ENCODE results near the gene CAPN10. TPM values are rescaled to one million over a fixed set of nuclear protein-coding genes. Genes with fewer than 3 reads are reported as not detected.

Gene CAPN10
- total RNA-seq, 1 experiment from 2014 or later, result 61.3 TPM

- no peak for ATAC-seq
- Mint-ChIP-seq H3K4me3 (no peak overlapping the region), H3K27ac (no peak overlapping the region), H3K36me3 (0 out of 2 replicates have a peak, but pooled peaks cover under 1% of the 10 kb centered on the region), H3K9me3 (no peaks in the 10 kb centered on the region), H3K27me3 (ENCODE audit: low read depth) (no peaks in the 10 kb centered on the region), H3K4me1 (no peaks in the 10 kb centered on the region)
- no peak for DNase-seq (ENCODE audit: low spot score)
- ChIA-PET CTCF (interaction anchor here (0.6 to 1.0 kb wide), 2 partner anchors 30 to 111 kb away, joined by 3 read pairs; no protein-coding TSS in a partner anchor), POLR2A (no interaction called here)
- TF ChIP-seq ZNF532 (CRISPR knock-in tag; IDR thresholded peaks at IDR 0.05; ENCODE audit: borderline replicate concordance) (no peak), HMGA2 (CRISPR knock-in tag; IDR thresholded peaks at IDR 0.05) (no peak), ATF1 (CRISPR knock-in tag; IDR thresholded peaks at IDR 0.05) (no peak), ZNF671 (CRISPR knock-in tag; IDR thresholded peaks at IDR 0.05) (no peak), ESRRA (CRISPR knock-in tag; IDR thresholded peaks at IDR 0.05; ENCODE audit: borderline replicate concordance) (no peak), PRRX2 (CRISPR knock-in tag; IDR thresholded peaks at IDR 0.05) (no peak), SMAD4 (CRISPR knock-in tag; IDR thresholded peaks at IDR 0.05) (no peak), JAZF1 (CRISPR knock-in tag; IDR thresholded peaks at IDR 0.05) (no peak), GTF2I (CRISPR knock-in tag; conservative IDR thresholded peaks at IDR 0.05) (no peak), STAT6 (CRISPR knock-in tag; conservative IDR thresholded peaks at IDR 0.05; ENCODE audit: low read depth) (no peak), ZNF317 (CRISPR knock-in tag; IDR thresholded peaks at IDR 0.05; ENCODE audit: borderline replicate concordance, low read depth) (no peak)
- TF ChIP-seq, protein P1, sequence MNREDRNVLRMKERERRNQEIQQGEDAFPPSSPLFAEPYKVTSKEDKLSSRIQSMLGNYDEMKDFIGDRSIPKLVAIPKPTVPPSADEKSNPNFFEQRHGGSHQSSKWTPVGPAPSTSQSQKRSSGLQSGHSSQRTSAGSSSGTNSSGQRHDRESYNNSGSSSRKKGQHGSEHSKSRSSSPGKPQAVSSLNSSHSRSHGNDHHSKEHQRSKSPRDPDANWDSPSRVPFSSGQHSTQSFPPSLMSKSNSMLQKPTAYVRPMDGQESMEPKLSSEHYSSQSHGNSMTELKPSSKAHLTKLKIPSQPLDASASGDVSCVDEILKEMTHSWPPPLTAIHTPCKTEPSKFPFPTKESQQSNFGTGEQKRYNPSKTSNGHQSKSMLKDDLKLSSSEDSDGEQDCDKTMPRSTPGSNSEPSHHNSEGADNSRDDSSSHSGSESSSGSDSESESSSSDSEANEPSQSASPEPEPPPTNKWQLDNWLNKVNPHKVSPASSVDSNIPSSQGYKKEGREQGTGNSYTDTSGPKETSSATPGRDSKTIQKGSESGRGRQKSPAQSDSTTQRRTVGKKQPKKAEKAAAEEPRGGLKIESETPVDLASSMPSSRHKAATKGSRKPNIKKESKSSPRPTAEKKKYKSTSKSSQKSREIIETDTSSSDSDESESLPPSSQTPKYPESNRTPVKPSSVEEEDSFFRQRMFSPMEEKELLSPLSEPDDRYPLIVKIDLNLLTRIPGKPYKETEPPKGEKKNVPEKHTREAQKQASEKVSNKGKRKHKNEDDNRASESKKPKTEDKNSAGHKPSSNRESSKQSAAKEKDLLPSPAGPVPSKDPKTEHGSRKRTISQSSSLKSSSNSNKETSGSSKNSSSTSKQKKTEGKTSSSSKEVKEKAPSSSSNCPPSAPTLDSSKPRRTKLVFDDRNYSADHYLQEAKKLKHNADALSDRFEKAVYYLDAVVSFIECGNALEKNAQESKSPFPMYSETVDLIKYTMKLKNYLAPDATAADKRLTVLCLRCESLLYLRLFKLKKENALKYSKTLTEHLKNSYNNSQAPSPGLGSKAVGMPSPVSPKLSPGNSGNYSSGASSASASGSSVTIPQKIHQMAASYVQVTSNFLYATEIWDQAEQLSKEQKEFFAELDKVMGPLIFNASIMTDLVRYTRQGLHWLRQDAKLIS (CRISPR knock-in tag; IDR thresholded peaks at IDR 0.05; ENCODE audit: borderline replicate concordance), result no peak
These were observed 10.0 kb downstream of the CAPN10 start for GRCh38 chr2:240596491-240596931.

DNA sequence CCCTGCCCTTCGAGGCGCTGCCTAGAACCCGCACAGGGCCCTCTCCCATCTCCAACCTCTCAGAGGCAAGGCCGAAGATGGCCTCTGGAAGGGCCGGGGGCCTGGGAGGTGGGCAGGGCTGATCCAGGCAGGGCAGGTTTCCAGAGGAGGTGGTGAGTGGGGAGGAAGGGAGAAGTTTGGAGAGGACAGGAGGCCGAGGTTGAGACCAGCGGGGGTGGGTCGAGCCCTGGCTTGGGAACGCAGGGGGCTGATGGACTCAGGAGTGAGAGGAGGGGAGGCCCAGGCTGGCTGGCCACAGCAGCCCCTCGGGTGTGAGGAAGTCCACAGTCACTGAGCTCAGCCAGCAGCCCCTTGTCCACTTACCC lies 10.5 kb downstream of the CAPN10 start:
- ChIA-PET CTCF (no interaction called here), POLR2A (no interaction called here)
- no peaks in the 10 kb centered on the region for H3K9me3 Mint-ChIP-seq
- DNase-seq (ENCODE audit: low spot score) (peak; percentile 6), ATAC-seq (no peak)
- no peak overlapping the region for H3K27ac Mint-ChIP-seq
- no peaks in the 10 kb centered on the region for H3K27me3 Mint-ChIP-seq (ENCODE audit: low read depth)
- no peak overlapping the region for H3K4me3 Mint-ChIP-seq
- no peaks in the 10 kb centered on the region for H3K36me3 Mint-ChIP-seq
- H3K4me1 Mint-ChIP-seq, result no peaks in the 10 kb centered on the region
- TF ChIP-seq JAZF1 (CRISPR knock-in tag; IDR thresholded peaks at IDR 0.05) (no peak), ZNF396 (CRISPR knock-in tag; IDR thresholded peaks at IDR 0.05; ENCODE audit: borderline replicate concordance) (no peak), MYBL2 (CRISPR knock-in tag; IDR thresholded peaks at IDR 0.05) (no peak), SOX15 (CRISPR knock-in tag; IDR thresholded peaks at IDR 0.05) (no peak), EMX1 (CRISPR knock-in tag; IDR thresholded peaks at IDR 0.05) (no peak), ZNF138 (CRISPR knock-in tag; conservative IDR thresholded peaks at IDR 0.05) (no peak), GABPB1 (CRISPR knock-in tag; IDR thresholded peaks at IDR 0.05) (no peak)
- TF ChIP-seq, protein P2, sequence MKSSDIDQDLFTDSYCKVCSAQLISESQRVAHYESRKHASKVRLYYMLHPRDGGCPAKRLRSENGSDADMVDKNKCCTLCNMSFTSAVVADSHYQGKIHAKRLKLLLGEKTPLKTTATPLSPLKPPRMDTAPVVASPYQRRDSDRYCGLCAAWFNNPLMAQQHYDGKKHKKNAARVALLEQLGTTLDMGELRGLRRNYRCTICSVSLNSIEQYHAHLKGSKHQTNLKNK (CRISPR knock-in tag; IDR thresholded peaks at IDR 0.05), result no peak
- TF ChIP-seq, protein P3, sequence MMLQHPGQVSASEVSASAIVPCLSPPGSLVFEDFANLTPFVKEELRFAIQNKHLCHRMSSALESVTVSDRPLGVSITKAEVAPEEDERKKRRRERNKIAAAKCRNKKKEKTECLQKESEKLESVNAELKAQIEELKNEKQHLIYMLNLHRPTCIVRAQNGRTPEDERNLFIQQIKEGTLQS (CRISPR knock-in tag; conservative IDR thresholded peaks at IDR 0.05), result no peak
- TF ChIP-seq, protein P4, sequence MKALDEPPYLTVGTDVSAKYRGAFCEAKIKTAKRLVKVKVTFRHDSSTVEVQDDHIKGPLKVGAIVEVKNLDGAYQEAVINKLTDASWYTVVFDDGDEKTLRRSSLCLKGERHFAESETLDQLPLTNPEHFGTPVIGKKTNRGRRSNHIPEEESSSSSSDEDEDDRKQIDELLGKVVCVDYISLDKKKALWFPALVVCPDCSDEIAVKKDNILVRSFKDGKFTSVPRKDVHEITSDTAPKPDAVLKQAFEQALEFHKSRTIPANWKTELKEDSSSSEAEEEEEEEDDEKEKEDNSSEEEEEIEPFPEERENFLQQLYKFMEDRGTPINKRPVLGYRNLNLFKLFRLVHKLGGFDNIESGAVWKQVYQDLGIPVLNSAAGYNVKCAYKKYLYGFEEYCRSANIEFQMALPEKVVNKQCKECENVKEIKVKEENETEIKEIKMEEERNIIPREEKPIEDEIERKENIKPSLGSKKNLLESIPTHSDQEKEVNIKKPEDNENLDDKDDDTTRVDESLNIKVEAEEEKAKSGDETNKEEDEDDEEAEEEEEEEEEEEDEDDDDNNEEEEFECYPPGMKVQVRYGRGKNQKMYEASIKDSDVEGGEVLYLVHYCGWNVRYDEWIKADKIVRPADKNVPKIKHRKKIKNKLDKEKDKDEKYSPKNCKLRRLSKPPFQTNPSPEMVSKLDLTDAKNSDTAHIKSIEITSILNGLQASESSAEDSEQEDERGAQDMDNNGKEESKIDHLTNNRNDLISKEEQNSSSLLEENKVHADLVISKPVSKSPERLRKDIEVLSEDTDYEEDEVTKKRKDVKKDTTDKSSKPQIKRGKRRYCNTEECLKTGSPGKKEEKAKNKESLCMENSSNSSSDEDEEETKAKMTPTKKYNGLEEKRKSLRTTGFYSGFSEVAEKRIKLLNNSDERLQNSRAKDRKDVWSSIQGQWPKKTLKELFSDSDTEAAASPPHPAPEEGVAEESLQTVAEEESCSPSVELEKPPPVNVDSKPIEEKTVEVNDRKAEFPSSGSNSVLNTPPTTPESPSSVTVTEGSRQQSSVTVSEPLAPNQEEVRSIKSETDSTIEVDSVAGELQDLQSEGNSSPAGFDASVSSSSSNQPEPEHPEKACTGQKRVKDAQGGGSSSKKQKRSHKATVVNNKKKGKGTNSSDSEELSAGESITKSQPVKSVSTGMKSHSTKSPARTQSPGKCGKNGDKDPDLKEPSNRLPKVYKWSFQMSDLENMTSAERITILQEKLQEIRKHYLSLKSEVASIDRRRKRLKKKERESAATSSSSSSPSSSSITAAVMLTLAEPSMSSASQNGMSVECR (CRISPR knock-in tag; IDR thresholded peaks at IDR 0.05; ENCODE audit: borderline replicate concordance), result no peak
